ENCODE results near the gene G3BP1. TPM values are rescaled to one million over a fixed set of nuclear protein-coding genes. Genes with fewer than 3 reads are reported as not detected.
A peak's percentile ranks its signal among the peaks of the same experiment; 100 is the strongest.

G3BP1 gene
- total RNA-seq, 1 donor from 2014 or later, result 127 TPM

GRCh38 chr5:151741678-151742423, 29.9 kb upstream of the G3BP1 start:
- Mint-ChIP-seq H3K9me3 (ENCODE audit: unreplicated experiment) (no peaks in the 10 kb centered on the region), H3K4me1 (ENCODE audit: low read depth, unreplicated experiment) (peaks cover 7% of the 10 kb centered on the region), H3K36me3 (ENCODE audit: unreplicated experiment) (no peaks in the 10 kb centered on the region), H3K27ac (ENCODE audit: unreplicated experiment) (no peak overlapping the region), H3K4me3 (ENCODE audit: unreplicated experiment) (no peak overlapping the region), H3K27me3 (ENCODE audit: unreplicated experiment) (no peaks in the 10 kb centered on the region)
- DNase-seq, result no peak
- no peak for TF ChIP-seq CTCF (IDR thresholded peaks at IDR 0.05; ENCODE audit: partially characterized antibody, unreplicated experiment)

GRCh38 chr5:151742870-151743294, 28.9 kb upstream of the G3BP1 start:
- peak; percentile 60 for DNase-seq
- H3K4me3 Mint-ChIP-seq (ENCODE audit: unreplicated experiment), result no peak overlapping the region
- no peaks in the 10 kb centered on the region for H3K36me3 Mint-ChIP-seq (ENCODE audit: unreplicated experiment)
- H3K27me3 Mint-ChIP-seq (ENCODE audit: unreplicated experiment), result no peaks in the 10 kb centered on the region
- no peak overlapping the region for H3K27ac Mint-ChIP-seq (ENCODE audit: unreplicated experiment)
- peak; percentile 64 for TF ChIP-seq CTCF (IDR thresholded peaks at IDR 0.05; ENCODE audit: partially characterized antibody, unreplicated experiment)
- H3K9me3 Mint-ChIP-seq (ENCODE audit: unreplicated experiment), result no peaks in the 10 kb centered on the region
- peaks cover 7% of the 10 kb centered on the region for H3K4me1 Mint-ChIP-seq (ENCODE audit: low read depth, unreplicated experiment)

GRCh38 chr5:151743530-151743929, 28.2 kb upstream of the G3BP1 start:
- H3K9me3 Mint-ChIP-seq (ENCODE audit: unreplicated experiment), result no peaks in the 10 kb centered on the region
- no peak overlapping the region for H3K27ac Mint-ChIP-seq (ENCODE audit: unreplicated experiment)

GRCh38 chr5:151745071-151745705, 26.6 kb upstream of the G3BP1 start:
- no peaks in the 10 kb centered on the region for H3K36me3 Mint-ChIP-seq (ENCODE audit: unreplicated experiment)
- H3K27ac Mint-ChIP-seq (ENCODE audit: unreplicated experiment), result no peak overlapping the region
- H3K27me3 Mint-ChIP-seq (ENCODE audit: unreplicated experiment), result no peaks in the 10 kb centered on the region
- H3K9me3 Mint-ChIP-seq (ENCODE audit: unreplicated experiment), result no peaks in the 10 kb centered on the region
- H3K4me3 Mint-ChIP-seq (ENCODE audit: unreplicated experiment), result no peak overlapping the region
- no peak for DNase-seq
- TF ChIP-seq CTCF (IDR thresholded peaks at IDR 0.05; ENCODE audit: partially characterized antibody, unreplicated experiment), result no peak
- peaks cover 2% of the 10 kb centered on the region for H3K4me1 Mint-ChIP-seq (ENCODE audit: low read depth, unreplicated experiment)

More at GRCh38 chr5:151743530-151743929, 28.2 kb upstream of the G3BP1 start:
- TF ChIP-seq CTCF (IDR thresholded peaks at IDR 0.05; ENCODE audit: partially characterized antibody, unreplicated experiment), result no peak
- Mint-ChIP-seq H3K27me3 (ENCODE audit: unreplicated experiment) (no peaks in the 10 kb centered on the region), H3K4me3 (ENCODE audit: unreplicated experiment) (no peak overlapping the region), H3K4me1 (ENCODE audit: low read depth, unreplicated experiment) (peaks cover 7% of the 10 kb centered on the region), H3K36me3 (ENCODE audit: unreplicated experiment) (no peaks in the 10 kb centered on the region)
- no peak for DNase-seq

- Mint-ChIP-seq H3K27me3 (ENCODE audit: unreplicated experiment) (no peaks in the 10 kb centered on the region), H3K36me3 (ENCODE audit: unreplicated experiment) (no peaks in the 10 kb centered on the region), H3K27ac (ENCODE audit: unreplicated experiment) (no peak overlapping the region), H3K4me3 (ENCODE audit: unreplicated experiment) (no peak overlapping the region), H3K9me3 (ENCODE audit: unreplicated experiment) (no peaks in the 10 kb centered on the region), H3K4me1 (ENCODE audit: low read depth, unreplicated experiment) (no peaks in the 10 kb centered on the region)
- DNase-seq, result no peak
- TF ChIP-seq CTCF (IDR thresholded peaks at IDR 0.05; ENCODE audit: partially characterized antibody, unreplicated experiment), result no peak
Observed at GRCh38 chr5:151750121-151750520, 21.6 kb upstream of the G3BP1 start.
